ENCODE results near the gene ZCCHC24. TPM values are rescaled to one million over a fixed set of nuclear protein-coding genes. Genes with fewer than 3 reads are reported as not detected.

ZCCHC24 gene
- total and polyA plus RNA-seq, 2 donors (not counting 1 experiment from before 2014, with no cell fraction given), result 33.2 to 44.4 TPM

GRCh38 chr10:79376078-79376628 lies 69.3 kb downstream of the ZCCHC24 start:
- no peak overlapping the region for H2AFZ ChIP-seq (ENCODE audit: low read length)

GRCh38 chr10:79375321-79376077 lies 69.9 kb downstream of the ZCCHC24 start:
- no peak for TF ChIP-seq CTCF (conservative IDR thresholded peaks at IDR 0.05 in 1 of 2, IDR thresholded peaks at IDR 0.05 in 1 of 2; ENCODE audit: low read depth in 1 of 2, low read length in 2 of 2)
- peak in 1 of 2 donors; percentile 72 for DNase-seq (ENCODE audit: low read depth in 2 of 2)
- Histone ChIP-seq H3K79me2 (ENCODE audit: control insufficient read depth, insufficient read depth, low read length) (no peaks in the 10 kb centered on the region), H3K9me3 (ENCODE audit: control insufficient read depth, insufficient read depth, low read depth, low read length) (no peaks in the 10 kb centered on the region), H4K20me1 (ENCODE audit: control insufficient read depth, extremely low read depth, insufficient read depth, low read length) (no peaks in the 10 kb centered on the region), H3K4me1 (ENCODE audit: control insufficient read depth, extremely low read depth, insufficient read depth, low read length) (peaks cover 19% of the 10 kb centered on the region), H3K27me3 (ENCODE audit: control insufficient read depth, insufficient read depth, low read length) (no peaks in the 10 kb centered on the region), H3K36me3 (ENCODE audit: control insufficient read depth, insufficient read depth, low read length) (no peaks in the 10 kb centered on the region), H3K4me2 (ENCODE audit: extremely low read depth, insufficient read depth, low read length) (no peak overlapping the region), H3K27ac (ENCODE audit: insufficient read depth, low read length) (no peak overlapping the region), H3K4me3 (replicated peaks in 1 of 4; ENCODE audit: control extremely low read depth in 1 of 4, insufficient read depth in 1 of 4, low read depth in 3 of 4, low read length in 4 of 4) (no peak overlapping the region), H2AFZ (ENCODE audit: low read length) (no peak overlapping the region), H3K9ac (ENCODE audit: insufficient read depth, low read length) (no peak overlapping the region)

More at GRCh38 chr10:79376078-79376628, 69.3 kb downstream of the ZCCHC24 start:
- H3K9me3 ChIP-seq (ENCODE audit: control insufficient read depth, insufficient read depth, low read depth, low read length), result no peaks in the 10 kb centered on the region
- no peak overlapping the region for H3K27ac ChIP-seq (ENCODE audit: insufficient read depth, low read length)
- H3K36me3 ChIP-seq (ENCODE audit: control insufficient read depth, insufficient read depth, low read length), result no peaks in the 10 kb centered on the region
- no peaks in the 10 kb centered on the region for H3K79me2 ChIP-seq (ENCODE audit: control insufficient read depth, insufficient read depth, low read length)
- no peaks in the 10 kb centered on the region for H4K20me1 ChIP-seq (ENCODE audit: control insufficient read depth, extremely low read depth, insufficient read depth, low read length)
- H3K9ac ChIP-seq (ENCODE audit: insufficient read depth, low read length), result no peak overlapping the region
- peaks cover 25% of the 10 kb centered on the region for H3K4me1 ChIP-seq (ENCODE audit: control insufficient read depth, extremely low read depth, insufficient read depth, low read length)
- TF ChIP-seq EZH2 (IDR thresholded peaks at IDR 0.05; ENCODE audit: low read length, missing control alignments) (no peak), CTCF (conservative IDR thresholded peaks at IDR 0.05 in 1 of 2, IDR thresholded peaks at IDR 0.05 in 1 of 2; ENCODE audit: low read depth in 1 of 2, low read length in 2 of 2) (no peak)
- no peak overlapping the region for H3K4me3 ChIP-seq (replicated peaks in 1 of 4; ENCODE audit: control extremely low read depth in 1 of 4, insufficient read depth in 1 of 4, low read depth in 3 of 4, low read length in 4 of 4)
- no peak for DNase-seq (ENCODE audit: low read depth in 2 of 2)
- H3K4me2 ChIP-seq (ENCODE audit: extremely low read depth, insufficient read depth, low read length), result no peak overlapping the region
- no peaks in the 10 kb centered on the region for H3K27me3 ChIP-seq (ENCODE audit: control insufficient read depth, insufficient read depth, low read length)

- Histone ChIP-seq H3K4me3 (replicated peaks in 1 of 4; ENCODE audit: control extremely low read depth in 1 of 4, insufficient read depth in 1 of 4, low read depth in 3 of 4, low read length in 4 of 4) (no peak overlapping the region), H3K79me2 (ENCODE audit: control insufficient read depth, insufficient read depth, low read length) (no peaks in the 10 kb centered on the region), H3K36me3 (ENCODE audit: control insufficient read depth, insufficient read depth, low read length) (no peaks in the 10 kb centered on the region), H3K27me3 (ENCODE audit: control insufficient read depth, insufficient read depth, low read length) (no peaks in the 10 kb centered on the region), H3K9ac (ENCODE audit: insufficient read depth, low read length) (no peak overlapping the region), H3K27ac (ENCODE audit: insufficient read depth, low read length) (no peak overlapping the region), H3K4me1 (ENCODE audit: control insufficient read depth, extremely low read depth, insufficient read depth, low read length) (peaks cover 9% of the 10 kb centered on the region), H3K9me3 (ENCODE audit: control insufficient read depth, insufficient read depth, low read depth, low read length) (no peaks in the 10 kb centered on the region), H2AFZ (ENCODE audit: low read length) (peak overlapping the region; percentile 32), H3K4me2 (ENCODE audit: extremely low read depth, insufficient read depth, low read length) (no peak overlapping the region), H4K20me1 (ENCODE audit: control insufficient read depth, extremely low read depth, insufficient read depth, low read length) (no peaks in the 10 kb centered on the region)
- TF ChIP-seq EZH2 (IDR thresholded peaks at IDR 0.05; ENCODE audit: low read length, missing control alignments) (no peak), CTCF (conservative IDR thresholded peaks at IDR 0.05 in 1 of 2, IDR thresholded peaks at IDR 0.05 in 1 of 2; ENCODE audit: low read depth in 1 of 2, low read length in 2 of 2) (peak; percentile 90 to 97)
- DNase-seq (ENCODE audit: low read depth in 2 of 2), result peak; percentile 67 to 73
Measured at GRCh38 chr10:79374312-79375191, 70.9 kb downstream of the ZCCHC24 start.

All from fibroblast of lung (primary cell).